ENCODE results near the gene ENSA.

DNA sequence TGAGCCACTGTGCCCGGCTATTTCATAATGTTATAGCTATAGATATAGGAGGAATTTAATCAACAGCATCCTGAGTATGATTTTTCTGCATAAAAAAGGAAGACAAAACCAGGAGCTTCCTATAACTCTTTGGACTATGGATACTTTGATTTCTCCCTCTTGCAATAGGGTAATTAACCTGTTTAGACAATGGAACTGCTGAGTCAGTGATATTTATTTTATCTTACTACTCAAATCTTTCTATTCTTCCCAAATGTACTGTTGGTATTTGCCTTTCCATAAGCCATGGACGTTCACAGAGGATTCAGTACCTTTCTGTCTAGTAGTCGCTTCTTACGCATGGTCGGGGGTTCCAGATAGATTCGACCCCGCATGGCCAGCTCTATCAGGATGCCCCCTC is 33.9 kb upstream of the ENSA start:
- TF ChIP-seq, protein P1, sequence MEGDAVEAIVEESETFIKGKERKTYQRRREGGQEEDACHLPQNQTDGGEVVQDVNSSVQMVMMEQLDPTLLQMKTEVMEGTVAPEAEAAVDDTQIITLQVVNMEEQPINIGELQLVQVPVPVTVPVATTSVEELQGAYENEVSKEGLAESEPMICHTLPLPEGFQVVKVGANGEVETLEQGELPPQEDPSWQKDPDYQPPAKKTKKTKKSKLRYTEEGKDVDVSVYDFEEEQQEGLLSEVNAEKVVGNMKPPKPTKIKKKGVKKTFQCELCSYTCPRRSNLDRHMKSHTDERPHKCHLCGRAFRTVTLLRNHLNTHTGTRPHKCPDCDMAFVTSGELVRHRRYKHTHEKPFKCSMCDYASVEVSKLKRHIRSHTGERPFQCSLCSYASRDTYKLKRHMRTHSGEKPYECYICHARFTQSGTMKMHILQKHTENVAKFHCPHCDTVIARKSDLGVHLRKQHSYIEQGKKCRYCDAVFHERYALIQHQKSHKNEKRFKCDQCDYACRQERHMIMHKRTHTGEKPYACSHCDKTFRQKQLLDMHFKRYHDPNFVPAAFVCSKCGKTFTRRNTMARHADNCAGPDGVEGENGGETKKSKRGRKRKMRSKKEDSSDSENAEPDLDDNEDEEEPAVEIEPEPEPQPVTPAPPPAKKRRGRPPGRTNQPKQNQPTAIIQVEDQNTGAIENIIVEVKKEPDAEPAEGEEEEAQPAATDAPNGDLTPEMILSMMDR (IDR thresholded peaks at IDR 0.05) = no peak
- TF ChIP-seq POLR2A (IDR thresholded peaks at IDR 0.05) (no peak), POLR2AphosphoS5 (IDR thresholded peaks at IDR 0.05) (no peak), EP300 (IDR thresholded peaks at IDR 0.05) (no peak)

All from sigmoid colon (tissue), 4 donors.